ENCODE measurements around the gene CMTM7.
A peak's percentile ranks its signal among the peaks of the same experiment; 100 is the strongest.
"Not testable (repeated sequence)": the region's sequence is repeated elsewhere in the genome, so short reads cannot be mapped to it uniquely, and the experiment has no call there.

CMTM7 gene

DNA sequence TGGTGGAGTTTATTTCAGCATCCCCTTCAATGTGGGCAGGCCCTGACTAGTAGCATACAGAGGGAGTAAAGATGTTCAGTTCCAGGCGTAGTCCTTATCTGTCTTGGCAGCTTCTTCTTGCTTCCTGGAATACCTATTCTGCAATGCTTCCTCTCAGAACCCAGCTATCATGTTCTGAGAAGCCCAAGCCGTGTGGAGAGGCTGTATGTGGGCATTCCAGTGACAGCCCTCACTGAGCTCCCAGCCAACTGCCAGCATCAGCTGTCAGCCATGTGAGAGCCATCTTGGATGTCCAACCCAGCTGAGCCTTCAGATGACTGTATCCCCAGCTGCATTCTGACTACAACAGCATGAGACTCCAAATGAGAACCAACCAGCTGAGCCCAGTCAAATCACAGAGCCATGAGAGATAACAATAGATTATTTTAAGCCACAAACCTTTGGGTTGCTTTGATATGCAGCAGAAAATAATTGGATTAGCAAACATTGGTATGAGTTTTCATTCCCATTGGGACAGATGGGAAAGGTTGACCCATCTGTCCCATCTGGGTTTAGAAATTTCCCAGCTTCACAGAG is 8.4 kb upstream of the CMTM7 start:
- no peak for DNase-seq

DNA sequence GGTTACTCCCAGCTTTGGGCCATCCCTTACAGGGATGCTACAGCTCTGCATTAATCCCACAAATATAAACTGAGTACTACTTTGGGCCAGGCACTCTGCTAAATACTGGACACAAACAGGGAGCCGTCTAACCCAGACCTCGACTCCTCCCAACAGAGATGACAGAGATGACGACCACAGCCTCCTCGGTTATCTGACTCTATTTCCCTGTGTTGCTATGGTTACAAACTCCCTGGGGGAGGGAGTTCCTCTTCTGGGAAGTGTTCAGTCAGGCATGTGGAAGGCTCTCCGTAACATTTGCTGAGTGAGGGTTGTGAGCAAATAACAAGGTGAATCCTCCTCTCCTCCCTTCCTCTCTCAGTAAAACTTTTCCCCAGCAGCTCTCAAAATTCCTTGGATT is 6.7 kb upstream of the CMTM7 start:
- DNase-seq, result no peak

GRCh38 chr3:32387512-32387911 is 4.1 kb upstream of the CMTM7 start:
- DNase-seq, result no peak

GRCh38 chr3:32389577-32389976 is 2.1 kb upstream of the CMTM7 start:
- DNase-seq, result not testable (repeated sequence)

- DNase-seq, result peak; percentile 44
These were observed 1.1 kb downstream of the CMTM7 start for GRCh38 chr3:32392536-32393302.

DNA sequence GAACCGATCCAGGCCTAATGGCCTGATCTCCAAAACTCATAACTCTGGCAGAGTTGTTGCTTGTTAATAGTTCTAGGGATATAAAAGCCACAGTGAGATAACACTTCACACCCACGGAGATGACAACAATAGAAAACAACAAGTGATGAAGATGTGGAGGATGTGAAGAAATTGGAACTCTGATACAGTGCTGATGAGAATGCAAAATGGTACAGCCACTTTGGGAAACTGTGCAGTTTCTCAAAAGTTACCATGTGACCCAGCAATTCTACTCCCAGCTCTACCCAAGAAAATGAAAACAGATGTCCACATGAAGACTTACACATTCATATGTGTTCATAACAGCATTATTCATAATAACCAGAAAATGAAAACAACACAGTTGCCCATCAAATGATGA is 3.8 kb downstream of the CMTM7 start:
- DNase-seq, result no peak

GRCh38 chr3:32397941-32398340 is 6.3 kb downstream of the CMTM7 start:
- DNase-seq, result no peak

DNA sequence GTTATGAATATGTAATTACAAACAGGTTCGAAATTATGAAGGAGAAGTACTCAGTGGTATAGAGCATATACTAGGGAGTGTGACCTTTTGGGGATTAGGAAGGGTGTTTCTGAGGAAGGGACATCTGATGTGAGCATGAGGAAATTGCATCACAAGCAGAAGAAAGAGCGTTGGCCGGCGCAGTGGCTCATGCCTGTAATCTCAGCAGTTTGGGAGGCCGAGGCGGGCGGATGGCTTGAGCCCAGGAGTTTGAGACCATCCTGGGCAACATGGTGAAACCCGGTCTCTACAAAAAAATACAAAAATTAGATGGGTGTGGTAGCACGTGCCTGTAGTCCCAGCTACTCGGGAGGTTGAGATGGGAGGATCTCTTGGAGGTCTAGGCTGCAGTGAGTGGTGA is 6.9 kb downstream of the CMTM7 start:
- no peak for DNase-seq

GRCh38 chr3:32399030-32399620 is 7.5 kb downstream of the CMTM7 start:
- DNase-seq, result peak; percentile 79

DNA sequence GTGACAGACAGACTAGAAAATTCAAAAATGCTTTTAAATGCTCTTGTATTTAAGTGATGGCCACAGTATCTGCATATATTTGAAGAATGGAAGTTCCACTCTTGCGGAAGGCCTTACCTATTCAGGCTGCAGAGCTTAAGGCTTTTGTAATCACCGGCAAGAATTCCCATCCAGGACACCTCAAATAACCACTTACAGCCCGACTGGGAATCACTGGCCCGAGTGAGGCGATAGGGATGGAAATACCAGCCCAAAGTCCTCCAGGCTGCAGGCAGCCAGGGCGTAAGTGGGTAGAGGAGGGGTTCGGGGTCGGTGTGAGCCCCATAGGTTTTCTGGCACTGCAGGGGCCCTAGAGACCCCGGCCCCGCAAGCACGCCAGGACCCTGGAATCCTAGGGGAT is 9.5 kb downstream of the CMTM7 start:
- no peak for DNase-seq

GRCh38 chr3:32401556-32402081 is 10.0 kb downstream of the CMTM7 start:
- DNase-seq, result peak; percentile 84

GRCh38 chr3:32403663-32404062 is 12.0 kb downstream of the CMTM7 start:
- no peak for DNase-seq

DNA sequence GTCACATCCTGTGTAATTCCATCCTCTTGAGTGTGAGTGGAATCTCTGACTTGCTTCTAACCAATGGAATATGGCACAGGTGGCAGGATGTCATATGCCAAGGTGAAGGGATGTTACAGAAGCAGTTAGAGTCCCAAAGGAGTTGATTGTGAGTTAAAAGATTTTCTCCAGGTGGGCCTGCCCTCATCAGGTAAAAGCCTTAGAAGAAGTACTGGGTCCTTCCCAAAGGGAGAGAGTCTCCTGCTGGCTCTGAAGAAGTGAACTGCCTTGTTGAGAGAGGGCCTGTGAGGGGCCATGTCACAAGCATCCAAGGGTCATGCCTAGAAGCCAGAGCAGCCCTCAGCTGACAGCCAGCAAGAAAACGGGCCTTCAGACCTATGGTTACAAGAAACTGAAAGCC is 13.1 kb downstream of the CMTM7 start:
- DNase-seq, result no peak

GRCh38 chr3:32405155-32405554 is 13.5 kb downstream of the CMTM7 start:
- DNase-seq, result no peak

DNA sequence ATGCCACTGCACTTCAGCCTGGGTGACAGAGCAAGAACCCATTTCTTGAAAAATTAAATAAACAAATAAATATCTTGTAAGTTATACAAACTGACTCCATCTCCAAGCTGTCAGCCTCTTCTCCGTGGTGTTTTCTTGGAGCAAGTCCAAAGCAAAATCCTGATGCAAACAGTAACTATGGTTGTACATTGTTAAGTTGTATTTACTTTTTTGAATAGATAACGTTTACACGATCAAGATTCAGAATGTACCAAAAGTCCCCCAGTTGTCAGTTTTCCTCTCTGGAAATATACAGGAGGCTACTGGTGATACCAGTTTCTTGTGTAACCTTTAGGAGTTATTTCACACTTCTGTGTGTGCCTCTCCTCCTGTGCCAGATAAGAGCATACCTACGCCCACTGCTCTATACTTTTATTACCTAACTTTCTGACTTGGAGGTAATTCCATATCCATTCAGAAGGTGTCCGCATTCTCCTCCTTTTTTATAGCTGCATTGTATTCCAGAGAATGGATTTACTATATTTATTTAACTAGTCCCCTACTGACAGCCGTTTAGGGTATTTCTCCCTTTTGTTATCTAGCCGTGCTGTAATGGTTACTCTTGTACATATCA is 14.2 kb downstream of the CMTM7 start:
- no peak for DNase-seq

- no peak for DNase-seq
These were observed 15.1 kb downstream of the CMTM7 start for GRCh38 chr3:32406486-32407408.

DNA sequence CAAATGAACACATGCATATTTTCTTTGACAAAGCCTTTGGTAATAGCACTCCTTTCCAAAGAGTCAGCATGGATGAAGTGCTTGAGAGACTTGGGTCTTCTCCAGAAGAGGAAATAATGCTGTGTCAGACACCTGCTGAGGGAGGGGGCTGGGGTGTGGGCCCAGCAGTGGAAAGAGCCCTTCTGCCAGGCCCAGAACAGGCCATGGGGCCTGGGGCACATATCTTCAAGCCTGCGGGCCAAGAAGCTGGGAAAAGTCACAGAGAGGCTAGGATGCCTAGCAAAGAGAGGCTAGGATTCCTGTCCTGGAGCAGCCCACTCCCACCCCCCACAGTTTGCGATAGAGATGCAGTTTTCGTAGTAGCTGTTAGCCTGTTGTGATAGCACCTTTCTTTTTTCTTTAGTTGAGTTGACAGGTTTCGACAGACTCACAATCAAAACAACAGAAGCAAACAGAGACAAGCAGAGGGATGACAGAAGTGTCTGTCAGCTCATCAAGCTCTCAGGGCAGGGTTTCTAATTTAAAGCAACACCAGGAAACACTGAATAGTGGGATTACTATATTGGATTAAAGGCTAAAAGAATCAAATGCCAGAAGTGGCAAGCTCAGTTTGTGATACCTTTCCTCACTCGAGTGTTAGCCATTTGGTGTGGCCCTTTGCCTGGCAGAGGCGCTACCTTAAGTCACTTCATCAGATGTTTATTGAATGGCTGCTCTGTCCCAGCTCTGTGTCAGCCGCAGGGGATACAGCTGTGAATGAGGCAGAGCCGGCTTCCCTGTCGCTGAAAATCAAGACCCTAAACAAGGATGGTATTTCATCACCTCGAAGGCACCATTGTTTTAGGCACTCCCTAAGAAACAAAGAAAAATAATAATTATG is 19.0 kb downstream of the CMTM7 start:
- peak; percentile 87 for DNase-seq

GRCh38 chr3:32411442-32411841 is 19.8 kb downstream of the CMTM7 start:
- no peak for DNase-seq

DNA sequence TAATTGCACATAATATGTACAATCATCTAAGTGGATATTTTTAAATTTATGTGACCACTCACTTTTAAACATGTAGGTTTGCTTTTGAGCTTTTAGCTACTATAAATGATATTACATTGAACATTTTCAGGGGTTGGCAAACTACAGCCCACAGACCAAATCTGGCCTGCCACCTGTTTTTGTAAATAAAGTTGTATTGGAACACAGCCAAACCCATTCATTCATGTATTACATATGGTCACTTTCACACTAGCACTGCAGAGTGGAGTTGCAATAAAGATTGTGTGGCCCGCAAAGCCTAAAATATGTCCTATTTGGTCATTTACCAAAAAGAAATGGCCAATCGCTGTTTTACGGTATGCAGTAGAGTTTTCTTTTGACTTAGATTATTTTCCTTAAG is 21.2 kb downstream of the CMTM7 start:
- DNase-seq, result peak; percentile 68

- DNase-seq, result no peak
These were observed 22.3 kb downstream of the CMTM7 start for GRCh38 chr3:32413845-32414521.

Measured in RPMI8226 (cell line).